ENCODE data around the gene PAPLN. TPM values are rescaled to one million over a fixed set of nuclear protein-coding genes. Genes with fewer than 3 reads are reported as not detected.

The PAPLN gene
- total and polyA plus RNA-seq, 2 of the 13 experiments (the other 11 are each of a cell fraction or from before 2014, with no cell fraction given) = not detected

DNA sequence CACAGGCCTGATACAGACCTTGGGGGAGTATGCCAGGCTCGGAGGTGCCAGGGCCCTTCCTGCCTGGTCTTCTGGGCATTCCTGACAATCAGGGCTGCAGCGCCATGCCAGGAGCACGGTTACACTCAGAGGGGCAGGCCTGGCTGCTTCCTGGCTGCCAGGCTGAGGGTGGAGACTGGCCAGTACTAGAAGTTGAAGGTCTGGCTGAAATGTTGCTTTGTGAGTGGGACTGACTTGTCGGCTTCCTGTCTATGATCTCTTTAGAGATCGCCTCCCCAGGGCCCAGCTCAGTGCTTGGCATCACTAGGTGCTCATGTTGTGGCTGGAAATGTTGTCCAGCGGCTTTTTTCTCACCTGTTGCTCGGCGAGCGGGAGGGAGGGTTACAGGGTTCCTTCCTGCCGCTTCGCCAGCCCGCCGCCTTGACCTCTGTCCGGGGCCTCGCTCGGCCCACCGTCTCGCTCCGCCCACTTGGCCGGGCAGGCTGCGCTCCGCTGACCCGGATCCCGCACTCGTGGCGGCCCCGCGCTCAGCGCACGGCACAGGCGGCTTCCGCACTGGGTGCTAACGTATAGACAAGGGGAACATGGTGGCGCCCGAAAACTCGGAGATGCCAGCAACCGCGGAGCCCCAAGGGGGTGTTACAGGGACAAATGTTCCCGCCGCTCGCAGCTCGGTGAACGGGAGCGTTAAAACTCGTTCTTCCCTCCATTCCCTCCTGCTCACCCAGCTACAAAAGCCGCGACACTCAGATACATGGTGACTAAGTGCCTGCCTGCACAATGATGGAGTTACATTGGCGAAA is 32.6 kb downstream of the PAPLN start (continued):
- TF ChIP-seq, protein P1, sequence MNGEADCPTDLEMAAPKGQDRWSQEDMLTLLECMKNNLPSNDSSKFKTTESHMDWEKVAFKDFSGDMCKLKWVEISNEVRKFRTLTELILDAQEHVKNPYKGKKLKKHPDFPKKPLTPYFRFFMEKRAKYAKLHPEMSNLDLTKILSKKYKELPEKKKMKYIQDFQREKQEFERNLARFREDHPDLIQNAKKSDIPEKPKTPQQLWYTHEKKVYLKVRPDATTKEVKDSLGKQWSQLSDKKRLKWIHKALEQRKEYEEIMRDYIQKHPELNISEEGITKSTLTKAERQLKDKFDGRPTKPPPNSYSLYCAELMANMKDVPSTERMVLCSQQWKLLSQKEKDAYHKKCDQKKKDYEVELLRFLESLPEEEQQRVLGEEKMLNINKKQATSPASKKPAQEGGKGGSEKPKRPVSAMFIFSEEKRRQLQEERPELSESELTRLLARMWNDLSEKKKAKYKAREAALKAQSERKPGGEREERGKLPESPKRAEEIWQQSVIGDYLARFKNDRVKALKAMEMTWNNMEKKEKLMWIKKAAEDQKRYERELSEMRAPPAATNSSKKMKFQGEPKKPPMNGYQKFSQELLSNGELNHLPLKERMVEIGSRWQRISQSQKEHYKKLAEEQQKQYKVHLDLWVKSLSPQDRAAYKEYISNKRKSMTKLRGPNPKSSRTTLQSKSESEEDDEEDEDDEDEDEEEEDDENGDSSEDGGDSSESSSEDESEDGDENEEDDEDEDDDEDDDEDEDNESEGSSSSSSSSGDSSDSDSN (CRISPR knock-in tag; IDR thresholded peaks at IDR 0.05) = 0 out of 2 replicates have a peak, but pooled peaks have one; percentile 24
- TF ChIP-seq SIX4 (CRISPR knock-in tag; IDR thresholded peaks at IDR 0.05) (no peak), SYNCRIP (IDR thresholded peaks at IDR 0.05; ENCODE audit: insufficient read depth, low read depth, low read length) (no peak), ZNF737 (CRISPR knock-in tag; IDR thresholded peaks at IDR 0.05; ENCODE audit: borderline replicate concordance) (no peak), HNF4G (IDR thresholded peaks at IDR 0.05; ENCODE audit: borderline replicate concordance, low read depth, low read length) (no peak), HNF4G (CRISPR knock-in tag; IDR thresholded peaks at IDR 0.05; ENCODE audit: borderline replicate concordance, low read depth) (no peak), RELA (CRISPR knock-in tag; IDR thresholded peaks at IDR 0.05) (no peak), AGO2 (optimal IDR thresholded peaks at IDR 0.05; ENCODE audit: low read depth, low read length) (peak; percentile 97), ZNF768 (CRISPR knock-in tag; IDR thresholded peaks at IDR 0.05) (peak; percentile 47; the same call in 1 of the 2 replicates), NR2C2 (CRISPR knock-in tag; IDR thresholded peaks at IDR 0.05; ENCODE audit: borderline replicate concordance) (0 out of 2 replicates have a peak, but pooled peaks have one; percentile 29), NFE2L2 (IDR thresholded peaks at IDR 0.05; ENCODE audit: low read length) (no peak), NR2F6 (IDR thresholded peaks at IDR 0.05) (no peak), NR2F6 (CRISPR knock-in tag; IDR thresholded peaks at IDR 0.05) (0 out of 2 replicates have a peak, but pooled peaks have one; percentile 7), ZFX (CRISPR knock-in tag; IDR thresholded peaks at IDR 0.05; ENCODE audit: low read depth) (peak; percentile 40; the same call in 1 of the 2 replicates), GABPB1 (CRISPR knock-in tag; IDR thresholded peaks at IDR 0.05) (peak; percentile 50; the same call in 1 of the 2 replicates), PRPF4 (IDR thresholded peaks at IDR 0.05; ENCODE audit: low read depth, low read length, poor library complexity, severe bottlenecking) (no peak), MXD4 (CRISPR knock-in tag; IDR thresholded peaks at IDR 0.05) (no peak), SAFB2 (CRISPR knock-in tag; IDR thresholded peaks at IDR 0.05; ENCODE audit: borderline replicate concordance, low read depth) (0 out of 2 replicates have a peak, but pooled peaks have one; percentile 18)
- TF ChIP-seq, protein P2, sequence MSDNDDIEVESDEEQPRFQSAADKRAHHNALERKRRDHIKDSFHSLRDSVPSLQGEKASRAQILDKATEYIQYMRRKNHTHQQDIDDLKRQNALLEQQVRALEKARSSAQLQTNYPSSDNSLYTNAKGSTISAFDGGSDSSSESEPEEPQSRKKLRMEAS (IDR thresholded peaks at IDR 0.05) = peak; percentile 29; the same call in 1 of the 2 replicates
- TF ChIP-seq, protein P3, sequence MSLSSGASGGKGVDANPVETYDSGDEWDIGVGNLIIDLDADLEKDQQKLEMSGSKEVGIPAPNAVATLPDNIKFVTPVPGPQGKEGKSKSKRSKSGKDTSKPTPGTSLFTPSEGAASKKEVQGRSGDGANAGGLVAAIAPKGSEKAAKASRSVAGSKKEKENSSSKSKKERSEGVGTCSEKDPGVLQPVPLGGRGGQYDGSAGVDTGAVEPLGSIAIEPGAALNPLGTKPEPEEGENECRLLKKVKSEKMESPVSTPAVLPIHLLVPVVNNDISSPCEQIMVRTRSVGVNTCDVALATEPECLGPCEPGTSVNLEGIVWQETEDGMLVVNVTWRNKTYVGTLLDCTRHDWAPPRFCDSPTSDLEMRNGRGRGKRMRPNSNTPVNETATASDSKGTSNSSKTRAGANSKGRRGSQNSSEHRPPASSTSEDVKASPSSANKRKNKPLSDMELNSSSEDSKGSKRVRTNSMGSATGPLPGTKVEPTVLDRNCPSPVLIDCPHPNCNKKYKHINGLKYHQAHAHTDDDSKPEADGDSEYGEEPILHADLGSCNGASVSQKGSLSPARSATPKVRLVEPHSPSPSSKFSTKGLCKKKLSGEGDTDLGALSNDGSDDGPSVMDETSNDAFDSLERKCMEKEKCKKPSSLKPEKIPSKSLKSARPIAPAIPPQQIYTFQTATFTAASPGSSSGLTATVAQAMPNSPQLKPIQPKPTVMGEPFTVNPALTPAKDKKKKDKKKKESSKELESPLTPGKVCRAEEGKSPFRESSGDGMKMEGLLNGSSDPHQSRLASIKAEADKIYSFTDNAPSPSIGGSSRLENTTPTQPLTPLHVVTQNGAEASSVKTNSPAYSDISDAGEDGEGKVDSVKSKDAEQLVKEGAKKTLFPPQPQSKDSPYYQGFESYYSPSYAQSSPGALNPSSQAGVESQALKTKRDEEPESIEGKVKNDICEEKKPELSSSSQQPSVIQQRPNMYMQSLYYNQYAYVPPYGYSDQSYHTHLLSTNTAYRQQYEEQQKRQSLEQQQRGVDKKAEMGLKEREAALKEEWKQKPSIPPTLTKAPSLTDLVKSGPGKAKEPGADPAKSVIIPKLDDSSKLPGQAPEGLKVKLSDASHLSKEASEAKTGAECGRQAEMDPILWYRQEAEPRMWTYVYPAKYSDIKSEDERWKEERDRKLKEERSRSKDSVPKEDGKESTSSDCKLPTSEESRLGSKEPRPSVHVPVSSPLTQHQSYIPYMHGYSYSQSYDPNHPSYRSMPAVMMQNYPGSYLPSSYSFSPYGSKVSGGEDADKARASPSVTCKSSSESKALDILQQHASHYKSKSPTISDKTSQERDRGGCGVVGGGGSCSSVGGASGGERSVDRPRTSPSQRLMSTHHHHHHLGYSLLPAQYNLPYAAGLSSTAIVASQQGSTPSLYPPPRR (CRISPR knock-in tag; IDR thresholded peaks at IDR 0.05; ENCODE audit: borderline replicate concordance) = no peak
